ENCODE results near the gene NKPD1. TPM values are rescaled to one million over a fixed set of nuclear protein-coding genes. Genes with fewer than 3 reads are reported as not detected.

NKPD1 gene
- total RNA-seq, 5 donors from 2014 or later (not counting 1 experiment from before 2014, with no cell fraction given): 0.95 to 1.3 (median 1.2) TPM

DNA sequence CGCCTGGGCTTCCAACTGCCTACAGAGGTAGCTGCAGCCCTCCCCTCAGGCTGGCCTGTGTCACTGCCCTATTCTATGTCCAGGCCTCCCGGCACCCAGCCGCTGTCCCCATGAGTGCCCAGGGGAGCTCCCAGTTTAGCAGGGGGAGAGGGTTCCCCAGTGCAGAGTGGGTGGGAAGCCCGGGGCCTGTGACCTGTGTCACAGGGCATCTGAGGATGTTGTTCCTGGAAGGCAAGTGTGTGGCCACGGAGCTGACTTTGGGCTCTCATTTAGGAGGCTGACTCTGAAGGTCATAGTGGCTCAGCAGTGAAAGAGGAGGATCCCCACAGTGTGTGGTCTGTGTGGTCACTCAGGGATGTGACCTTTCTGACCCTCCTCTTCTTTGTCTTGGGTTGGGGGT is 42.7 kb downstream of the NKPD1 start:
- Histone ChIP-seq H3K4me3 (ENCODE audit: control insufficient read depth in 1 of 2, extremely low read depth in 1 of 2, low read length in 1 of 2) (peak overlapping the region in 1 of 2 donors; percentile 21), H3K4me1 (ENCODE audit: control insufficient read depth in 1 of 2, extremely low read depth in 1 of 2, insufficient read depth in 2 of 2, low read length in 2 of 2) (peaks cover 23 to 71% of the 10 kb centered on the region in 2 experiments), H3K36me3 (ENCODE audit: control insufficient read depth in 2 of 2, extremely low read depth in 1 of 2, insufficient read depth in 1 of 2, low read length in 1 of 2) (no peaks in the 10 kb centered on the region), H3K9me3 (no peaks in the 10 kb centered on the region), H3K27ac (ENCODE audit: low read length) (no peak overlapping the region), H3K27me3 (replicated peaks in 1 of 2; ENCODE audit: control insufficient read depth in 2 of 2, extremely low read depth in 1 of 2, insufficient read depth in 2 of 2, low read length in 1 of 2) (no peaks in the 10 kb centered on the region)
- Mint-ChIP-seq H3K36me3 (no peaks in the 10 kb centered on the region), H3K9me3 (no peaks in the 10 kb centered on the region), H3K4me3 (peak overlapping the region in 1 of 3 donors; percentile 72), H3K27me3 (no peaks in the 10 kb centered on the region), H3K27ac (peak overlapping the region; percentile 58 to 71), H3K4me1 (peaks cover 71 to 82% (median 72%) of the 10 kb centered on the region in 3 donors)
- CTCF ChIA-PET: interaction anchor here in 1 of 2 donors (0.6 kb wide), 1 partner anchor 35 kb away, joined by 3 read pairs; no protein-coding TSS in a partner anchor
- WGBS (ENCODE audit: insufficient coverage): 81% methylated on average over 5 of the region's 5 CpGs
- ATAC-seq (replicated peaks in 1 of 4): no peak
- POLR2A ChIA-PET: no interaction called here
- DNase-seq: no peak

DNA sequence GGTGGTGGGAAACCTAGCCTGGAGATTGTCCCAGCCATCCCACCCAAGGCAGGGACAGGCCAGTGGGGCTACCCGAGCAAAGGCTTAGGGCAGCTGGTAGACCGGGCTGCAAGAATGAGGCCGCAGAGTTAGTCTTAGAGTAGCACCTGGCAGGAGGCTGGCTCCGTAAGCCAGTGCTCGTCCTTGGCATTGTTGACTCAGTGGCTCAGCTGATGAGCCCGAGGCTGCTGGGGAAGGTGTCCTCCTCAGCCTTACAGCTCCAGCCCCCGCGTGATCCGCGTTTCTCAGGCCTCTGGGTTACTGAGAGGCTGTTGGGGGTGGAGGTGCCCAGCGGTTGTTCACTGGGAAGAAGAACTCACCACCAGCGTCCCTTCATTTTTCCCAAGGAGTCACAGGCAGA is 43.1 kb downstream of the NKPD1 start:
- DNase-seq: no peak
- peak in 2 of 4 experiments; percentile 9 to 19 for ATAC-seq (replicated peaks in 1 of 4)
- Mint-ChIP-seq H3K27ac (no peak overlapping the region), H3K4me1 (peaks cover 71 to 81% (median 72%) of the 10 kb centered on the region in 3 donors), H3K36me3 (no peaks in the 10 kb centered on the region), H3K4me3 (peak overlapping the region in 1 of 3 donors; percentile 72), H3K27me3 (no peaks in the 10 kb centered on the region), H3K9me3 (no peaks in the 10 kb centered on the region)
- Histone ChIP-seq H3K9me3 (no peaks in the 10 kb centered on the region), H3K4me3 (ENCODE audit: control insufficient read depth in 1 of 2, extremely low read depth in 1 of 2, low read length in 1 of 2) (peak overlapping the region in 1 of 2 donors; percentile 41), H3K27me3 (replicated peaks in 1 of 2; ENCODE audit: control insufficient read depth in 2 of 2, extremely low read depth in 1 of 2, insufficient read depth in 2 of 2, low read length in 1 of 2) (no peaks in the 10 kb centered on the region), H3K4me1 (ENCODE audit: control insufficient read depth in 1 of 2, extremely low read depth in 1 of 2, insufficient read depth in 2 of 2, low read length in 2 of 2) (peaks cover 23 to 70% of the 10 kb centered on the region in 2 experiments), H3K27ac (ENCODE audit: low read length) (no peak overlapping the region), H3K36me3 (ENCODE audit: control insufficient read depth in 2 of 2, extremely low read depth in 1 of 2, insufficient read depth in 1 of 2, low read length in 1 of 2) (peaks cover 0 to under 1% of the 10 kb centered on the region in 2 donors)
- ChIA-PET CTCF (interaction anchor here in 1 of 2 donors (0.6 kb wide), 1 partner anchor 35 kb away, joined by 3 read pairs; no protein-coding TSS in a partner anchor), POLR2A (no interaction called here)
- WGBS (ENCODE audit: insufficient coverage): 73% methylated on average over 6 of the region's 12 CpGs

DNA sequence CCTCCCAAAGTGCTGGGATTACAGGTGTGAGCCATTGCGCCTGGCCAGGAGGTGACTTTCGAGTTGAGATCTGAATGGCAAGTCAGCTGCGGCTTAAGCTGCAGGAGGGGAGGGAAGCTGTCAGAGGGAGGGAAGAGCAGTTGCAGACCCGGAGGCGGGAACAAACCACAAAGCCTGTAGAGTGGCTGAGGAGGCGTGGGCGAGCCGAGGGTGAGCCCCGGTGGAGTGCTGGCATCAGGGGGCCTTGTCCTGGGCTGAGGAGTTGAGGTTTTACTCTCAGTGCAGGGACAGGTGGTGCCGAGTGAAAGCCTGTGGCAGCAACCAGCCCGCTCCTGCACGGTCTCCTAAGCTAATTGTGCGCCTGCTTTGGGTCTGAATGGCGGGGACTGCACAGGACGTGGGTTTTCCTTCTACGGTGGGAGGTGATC is 43.6 kb downstream of the NKPD1 start:
- H3K4me3 Mint-ChIP-seq: peak overlapping the region; percentile 25 to 72 (median 54)
- peaks cover 67 to 76% (median 68%) of the 10 kb centered on the region in 3 donors for H3K4me1 Mint-ChIP-seq
- H3K9me3 Mint-ChIP-seq: no peaks in the 10 kb centered on the region
- ChIA-PET POLR2A (no interaction called here), CTCF (interaction anchor here in 1 of 2 donors (0.6 kb wide), 1 partner anchor 662 kb away, joined by 3 read pairs; no protein-coding TSS in a partner anchor)
- H3K27ac Mint-ChIP-seq: peak overlapping the region; percentile 56 to 72
- H3K27me3 ChIP-seq (replicated peaks in 1 of 2; ENCODE audit: control insufficient read depth in 2 of 2, extremely low read depth in 1 of 2, insufficient read depth in 2 of 2, low read length in 1 of 2): no peaks in the 10 kb centered on the region
- ATAC-seq (replicated peaks in 1 of 4): peak; percentile 53 to 88 (median 75)
- H3K36me3 ChIP-seq (ENCODE audit: control insufficient read depth in 2 of 2, extremely low read depth in 1 of 2, insufficient read depth in 1 of 2, low read length in 1 of 2): peaks cover 0 to 3% of the 10 kb centered on the region in 2 donors
- H3K4me3 ChIP-seq (ENCODE audit: control insufficient read depth in 1 of 2, extremely low read depth in 1 of 2, low read length in 1 of 2): peak overlapping the region in 1 of 2 donors; percentile 41
- WGBS (ENCODE audit: insufficient coverage): 5% methylated on average over 14 of the region's 16 CpGs
- no peaks in the 10 kb centered on the region for H3K9me3 ChIP-seq
- peak in 26 of 35 experiments; percentile 7 to 55 (median 22) for DNase-seq
- peaks cover 23 to 65% of the 10 kb centered on the region in 2 experiments for H3K4me1 ChIP-seq (ENCODE audit: control insufficient read depth in 1 of 2, extremely low read depth in 1 of 2, insufficient read depth in 2 of 2, low read length in 2 of 2)
- no peaks in the 10 kb centered on the region for H3K27me3 Mint-ChIP-seq
- H3K27ac ChIP-seq (ENCODE audit: low read length): no peak overlapping the region
- no peaks in the 10 kb centered on the region for H3K36me3 Mint-ChIP-seq

DNA sequence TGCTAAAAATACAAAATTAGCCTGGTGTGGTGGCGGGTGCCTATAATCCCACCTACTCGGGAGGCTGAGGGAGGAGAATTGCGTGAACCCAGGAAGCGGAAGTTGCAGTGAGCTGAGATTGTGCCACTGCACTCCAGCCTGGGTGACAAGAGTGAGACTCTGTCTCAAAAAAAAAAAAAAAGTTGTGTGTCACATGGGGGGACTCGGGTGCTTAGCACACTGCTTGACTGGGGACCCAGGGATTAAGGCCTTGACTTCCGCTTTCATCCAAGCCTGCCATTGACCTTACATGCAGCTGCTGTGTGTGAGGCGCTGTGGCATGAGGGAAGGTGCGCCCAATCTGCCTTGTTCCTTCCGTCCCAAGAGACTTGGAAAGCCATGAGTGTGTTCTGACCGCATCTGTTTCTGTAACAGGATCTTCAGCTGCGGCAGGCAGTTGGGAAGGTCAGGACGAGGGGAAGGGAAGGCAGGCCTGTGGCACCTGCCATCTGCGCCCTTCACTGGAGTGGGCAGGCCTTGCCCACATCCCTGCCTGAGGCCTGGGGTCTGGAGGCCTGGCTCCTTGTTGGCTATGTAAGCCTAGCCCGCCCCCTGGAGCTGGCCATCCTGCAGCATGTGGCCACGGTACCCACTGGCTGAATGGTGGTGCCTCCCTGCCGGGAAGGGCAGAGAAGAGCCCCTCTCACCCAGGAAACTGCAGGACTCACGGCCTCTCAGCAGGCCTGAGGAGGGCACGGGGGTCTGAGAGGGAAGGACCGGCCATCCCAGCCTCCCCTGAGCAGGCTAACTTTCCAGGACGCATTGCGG is 44.8 kb downstream of the NKPD1 start:
- peak overlapping the region in 1 of 2 donors; percentile 28 for H3K27ac Mint-ChIP-seq
- H3K27me3 Mint-ChIP-seq: no peaks in the 10 kb centered on the region
- ATAC-seq (replicated peaks in 1 of 4): no peak
- Histone ChIP-seq H3K27ac (ENCODE audit: low read length) (no peak overlapping the region), H3K27me3 (replicated peaks in 1 of 2; ENCODE audit: control insufficient read depth in 2 of 2, extremely low read depth in 1 of 2, insufficient read depth in 2 of 2, low read length in 1 of 2) (no peaks in the 10 kb centered on the region), H3K4me1 (ENCODE audit: control insufficient read depth in 1 of 2, extremely low read depth in 1 of 2, insufficient read depth in 2 of 2, low read length in 2 of 2) (peaks cover 21 to 53% of the 10 kb centered on the region in 2 experiments), H3K36me3 (ENCODE audit: control insufficient read depth in 2 of 2, extremely low read depth in 1 of 2, insufficient read depth in 1 of 2, low read length in 1 of 2) (peaks cover 0 to 3% of the 10 kb centered on the region in 2 donors), H3K4me3 (ENCODE audit: control insufficient read depth in 1 of 2, extremely low read depth in 1 of 2, low read length in 1 of 2) (no peak overlapping the region), H3K9me3 (no peaks in the 10 kb centered on the region)
- ChIA-PET CTCF (no interaction called here), POLR2A (no interaction called here)
- H3K9me3 Mint-ChIP-seq: no peaks in the 10 kb centered on the region
- 88% methylated on average over 14 of the region's 21 CpGs for WGBS (ENCODE audit: insufficient coverage)
- DNase-seq: no peak
- no peaks in the 10 kb centered on the region for H3K36me3 Mint-ChIP-seq
- H3K4me3 Mint-ChIP-seq: peak overlapping the region in 2 of 3 donors; percentile 13 to 72
- H3K4me1 Mint-ChIP-seq: peaks cover 56 to 67% (median 63%) of the 10 kb centered on the region in 3 donors

DNA sequence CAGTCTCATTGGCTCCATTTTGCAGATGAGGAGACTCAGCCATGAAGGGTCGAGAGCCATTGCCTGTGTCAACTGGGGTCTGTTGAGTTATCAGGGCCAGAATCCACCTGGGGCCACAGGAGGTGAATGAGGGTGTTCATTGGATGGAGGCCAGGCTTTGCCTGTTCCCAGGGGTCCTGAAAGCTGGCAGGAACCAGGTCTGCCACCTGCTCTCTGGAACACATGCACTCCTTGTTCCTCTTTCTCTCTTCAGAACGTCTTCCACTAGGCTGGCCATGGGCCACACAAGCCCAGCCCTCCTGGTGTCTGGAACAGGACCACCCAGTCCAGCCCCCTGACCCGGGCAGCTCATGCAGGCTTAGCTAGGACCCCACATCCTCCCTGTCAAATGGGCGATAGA is 46.7 kb downstream of the NKPD1 start:
- Histone ChIP-seq H3K27ac (ENCODE audit: low read length) (no peak overlapping the region), H3K4me3 (ENCODE audit: control insufficient read depth in 1 of 2, extremely low read depth in 1 of 2, low read length in 1 of 2) (no peak overlapping the region), H3K36me3 (ENCODE audit: control insufficient read depth in 2 of 2, extremely low read depth in 1 of 2, insufficient read depth in 1 of 2, low read length in 1 of 2) (peaks cover 0 to 3% of the 10 kb centered on the region in 2 donors), H3K27me3 (replicated peaks in 1 of 2; ENCODE audit: control insufficient read depth in 2 of 2, extremely low read depth in 1 of 2, insufficient read depth in 2 of 2, low read length in 1 of 2) (no peaks in the 10 kb centered on the region), H3K4me1 (ENCODE audit: control insufficient read depth in 1 of 2, extremely low read depth in 1 of 2, insufficient read depth in 2 of 2, low read length in 2 of 2) (peaks cover 21 to 49% of the 10 kb centered on the region in 2 experiments), H3K9me3 (no peaks in the 10 kb centered on the region)
- no peak for DNase-seq
- WGBS (ENCODE audit: insufficient coverage): 77% methylated on average over 2 of the region's 4 CpGs
- Mint-ChIP-seq H3K4me1 (peaks cover 44 to 55% (median 50%) of the 10 kb centered on the region in 3 donors), H3K9me3 (no peaks in the 10 kb centered on the region), H3K27me3 (no peaks in the 10 kb centered on the region), H3K36me3 (no peaks in the 10 kb centered on the region), H3K27ac (no peak overlapping the region), H3K4me3 (no peak overlapping the region)
- POLR2A ChIA-PET: no interaction called here
- ATAC-seq (replicated peaks in 1 of 4): no peak
- CTCF ChIA-PET: no interaction called here

DNA sequence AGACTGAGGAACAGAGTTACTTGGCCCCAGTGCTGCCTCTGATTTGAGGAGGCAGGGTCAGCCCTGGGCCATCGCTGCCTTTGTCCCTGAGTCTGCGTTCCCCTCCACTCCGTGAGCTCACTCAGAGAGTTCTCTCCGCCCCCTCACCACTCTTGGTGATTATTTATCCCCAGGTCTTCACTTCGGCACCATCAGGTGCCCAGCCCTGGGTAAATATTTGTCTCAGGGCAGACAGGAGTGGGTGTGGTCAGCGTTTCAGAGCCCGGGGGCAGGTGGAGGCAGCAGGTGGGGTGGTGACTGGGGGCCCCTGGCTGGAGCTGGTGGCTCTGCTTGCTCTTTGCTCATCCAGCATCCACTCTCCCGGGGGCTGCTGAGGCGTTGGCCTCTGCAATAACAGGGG is 47.2 kb downstream of the NKPD1 start:
- Mint-ChIP-seq H3K4me3 (no peak overlapping the region), H3K4me1 (peaks cover 41 to 53% (median 49%) of the 10 kb centered on the region in 3 donors), H3K9me3 (no peaks in the 10 kb centered on the region), H3K27me3 (no peaks in the 10 kb centered on the region), H3K36me3 (no peaks in the 10 kb centered on the region), H3K27ac (no peak overlapping the region)
- ChIA-PET POLR2A (no interaction called here), CTCF (interaction anchor here in 1 of 2 donors (1.0 kb wide), 1 partner anchor 11 kb away, joined by 3 read pairs; no protein-coding TSS in a partner anchor)
- Histone ChIP-seq H3K4me3 (ENCODE audit: control insufficient read depth in 1 of 2, extremely low read depth in 1 of 2, low read length in 1 of 2) (no peak overlapping the region), H3K9me3 (no peaks in the 10 kb centered on the region), H3K4me1 (ENCODE audit: control insufficient read depth in 1 of 2, extremely low read depth in 1 of 2, insufficient read depth in 2 of 2, low read length in 2 of 2) (peaks cover 21 to 45% of the 10 kb centered on the region in 2 experiments), H3K27ac (ENCODE audit: low read length) (no peak overlapping the region), H3K27me3 (replicated peaks in 1 of 2; ENCODE audit: control insufficient read depth in 2 of 2, extremely low read depth in 1 of 2, insufficient read depth in 2 of 2, low read length in 1 of 2) (no peaks in the 10 kb centered on the region), H3K36me3 (ENCODE audit: control insufficient read depth in 2 of 2, extremely low read depth in 1 of 2, insufficient read depth in 1 of 2, low read length in 1 of 2) (peaks cover 0 to 3% of the 10 kb centered on the region in 2 donors)
- ATAC-seq (replicated peaks in 1 of 4) (no peak), DNase-seq (no peak)
- WGBS (ENCODE audit: insufficient coverage): 81% methylated on average over 4 of the region's 9 CpGs

All from T-cell (primary cell).